Activated B cell treated with CpG ODN at 0.5 μM for 24 hours (primary cell): Measurements from ENCODE around the gene MYD88. TPM values are rescaled to one million over a fixed set of nuclear protein-coding genes. Genes with fewer than 3 reads are reported as not detected.

Experiments
- ATAC-seq: fragments of 200-7000 bp; cut with Tn5 transposase; one replicate; pipeline ENCODE4 v1.10.0; 2021; ENCODE audit warnings: low read depth, mild to moderate bottlenecking, moderate library complexity
- CTCF ChIA-PET: fragments of 350-600 bp; sonication (Branson Sonifier 250); formaldehyde crosslinking; loops from one replicate; lab custom pipeline; 2021; ENCODE audit warnings: antibody characterized with exemption; lab: Charles Lee
- POLR2A ChIA-PET: fragments of 350-600 bp; sonication (Branson Sonifier 250); formaldehyde crosslinking; loops from one replicate; lab custom pipeline; 2021; ENCODE audit warnings: antibody characterized with exemption; lab: Charles Lee
- DNase-seq: peaks from one replicate; pipeline ENCODE4 v3.0.0; 2022
- H3K27ac Mint-ChIP-seq: one replicate; pipeline ENCODE4 v1.8.0; 2020; ENCODE audit warnings: mixed read lengths
- H3K27me3 Mint-ChIP-seq: one replicate; pipeline ENCODE4 v1.8.0; 2021; ENCODE audit warnings: mixed read lengths
- H3K36me3 Mint-ChIP-seq: one replicate; pipeline ENCODE4 v1.8.0; 2021; ENCODE audit warnings: low read depth, mixed read lengths
- H3K4me1 Mint-ChIP-seq: one replicate; pipeline ENCODE4 v1.8.0; 2021; ENCODE audit warnings: mixed read lengths
- H3K4me3 Mint-ChIP-seq: one replicate; pipeline ENCODE4 v1.8.0; 2020; ENCODE audit warnings: mild to moderate bottlenecking, mixed read lengths
- H3K9me3 Mint-ChIP-seq: one replicate; pipeline ENCODE4 v1.8.0; 2020; ENCODE audit warnings: mixed read lengths
- intact Hi-C: fragments of 100-400 bp; cut with micrococcal nuclease; formaldehyde crosslinking; loops from one replicate; pipeline ENCODE4 v1.15.1; 2024
- total RNA-seq: library from RNA; stranded (reverse); gene quantifications from 2 replicates; pipeline ENCODE4 v1.2.3, GENCODE V29; 2022
- TF ChIP-seq, protein P1 (sequence below): fragments of 200-600 bp; IDR thresholded peaks from one replicate; pipeline ENCODE4 v1.8.0; 2022; ENCODE audit warnings: antibody characterized with exemption, mild to moderate bottlenecking

The MYD88 gene
- total RNA-seq, 1 donor from 2014 or later: 62.7 TPM

DNA sequence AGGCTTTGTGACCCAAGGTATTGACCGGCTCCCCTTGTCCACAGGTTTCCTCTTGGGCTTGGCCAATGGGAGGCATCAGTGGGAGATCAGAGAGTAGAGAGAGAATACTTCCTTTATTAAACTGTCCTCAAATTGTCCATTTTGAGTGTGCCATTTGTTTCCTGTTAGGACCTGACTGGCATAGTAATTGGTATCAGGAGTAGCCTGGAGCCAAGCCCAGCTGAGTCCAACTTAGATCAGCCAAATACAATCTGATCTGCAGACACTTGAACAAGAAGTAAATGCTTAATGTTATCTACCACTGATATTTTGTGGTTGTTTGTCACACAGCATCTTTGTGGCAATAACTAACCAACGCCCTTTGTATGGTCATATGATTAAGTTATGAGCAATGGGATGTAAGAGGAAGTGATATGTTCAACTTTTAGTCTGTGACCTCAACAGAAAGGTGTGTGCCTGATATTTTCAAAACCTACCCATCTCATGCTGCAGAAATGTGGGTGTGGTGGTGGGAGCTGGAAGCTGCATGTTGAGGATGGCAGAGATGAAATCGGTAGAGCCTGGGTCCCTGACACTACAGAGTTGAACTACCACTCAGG lies 13.3 kb downstream of the MYD88 start:
- Mint-ChIP-seq H3K9me3 (no peaks in the 10 kb centered on the region), H3K4me3 (no peak overlapping the region), H3K36me3 (no peaks in the 10 kb centered on the region), H3K27ac (peak overlapping the region; percentile 42), H3K4me1 (peaks cover 64% of the 10 kb centered on the region), H3K27me3 (no peaks in the 10 kb centered on the region)
- peak; percentile 20 for ATAC-seq
- ChIA-PET POLR2A (interaction anchor here (6.1 kb wide), 1 partner anchor 13 kb away, joined by 63 read pairs; the partner anchor contains the start of gene OXSR1), CTCF (no interaction called here)
- TF ChIP-seq, protein P1, sequence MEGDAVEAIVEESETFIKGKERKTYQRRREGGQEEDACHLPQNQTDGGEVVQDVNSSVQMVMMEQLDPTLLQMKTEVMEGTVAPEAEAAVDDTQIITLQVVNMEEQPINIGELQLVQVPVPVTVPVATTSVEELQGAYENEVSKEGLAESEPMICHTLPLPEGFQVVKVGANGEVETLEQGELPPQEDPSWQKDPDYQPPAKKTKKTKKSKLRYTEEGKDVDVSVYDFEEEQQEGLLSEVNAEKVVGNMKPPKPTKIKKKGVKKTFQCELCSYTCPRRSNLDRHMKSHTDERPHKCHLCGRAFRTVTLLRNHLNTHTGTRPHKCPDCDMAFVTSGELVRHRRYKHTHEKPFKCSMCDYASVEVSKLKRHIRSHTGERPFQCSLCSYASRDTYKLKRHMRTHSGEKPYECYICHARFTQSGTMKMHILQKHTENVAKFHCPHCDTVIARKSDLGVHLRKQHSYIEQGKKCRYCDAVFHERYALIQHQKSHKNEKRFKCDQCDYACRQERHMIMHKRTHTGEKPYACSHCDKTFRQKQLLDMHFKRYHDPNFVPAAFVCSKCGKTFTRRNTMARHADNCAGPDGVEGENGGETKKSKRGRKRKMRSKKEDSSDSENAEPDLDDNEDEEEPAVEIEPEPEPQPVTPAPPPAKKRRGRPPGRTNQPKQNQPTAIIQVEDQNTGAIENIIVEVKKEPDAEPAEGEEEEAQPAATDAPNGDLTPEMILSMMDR: no peak
- no peak for DNase-seq
- intact Hi-C loops: no loop called here

DNA sequence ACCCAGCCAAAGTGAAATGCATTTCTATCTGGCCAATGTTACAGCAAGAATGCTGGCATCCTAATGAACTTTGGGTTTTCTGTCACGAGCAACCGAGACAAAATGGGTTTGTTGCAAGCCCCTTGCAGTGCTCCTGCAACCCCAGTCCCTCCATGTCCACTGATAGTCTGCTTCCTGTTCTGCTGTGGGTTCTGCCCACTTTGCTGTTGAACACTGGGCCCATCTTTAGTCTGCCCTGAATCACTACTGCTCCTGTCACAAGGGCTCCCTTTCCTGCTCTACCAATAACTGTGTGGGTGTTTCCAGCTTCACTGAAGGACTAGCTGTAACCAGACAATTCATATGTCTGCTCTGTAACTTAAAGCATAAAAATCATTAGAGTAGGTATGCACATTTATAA lies 14.1 kb downstream of the MYD88 start:
- H3K27me3 Mint-ChIP-seq: no peaks in the 10 kb centered on the region
- intact Hi-C loops: no loop called here
- H3K36me3 Mint-ChIP-seq: no peaks in the 10 kb centered on the region
- TF ChIP-seq, protein P1: no peak
- DNase-seq (no peak), ATAC-seq (no peak)
- peaks cover 60% of the 10 kb centered on the region for H3K4me1 Mint-ChIP-seq
- no peaks in the 10 kb centered on the region for H3K9me3 Mint-ChIP-seq
- ChIA-PET CTCF (no interaction called here), POLR2A (interaction anchor here (0.8 to 6.1 kb wide), 3 partner anchors 12 to 16 kb away, joined by 3 to 63 read pairs (median 4); partner anchors contain the start of genes ACAA1 and OXSR1)
- H3K4me3 Mint-ChIP-seq: no peak overlapping the region
- no peak overlapping the region for H3K27ac Mint-ChIP-seq

DNA sequence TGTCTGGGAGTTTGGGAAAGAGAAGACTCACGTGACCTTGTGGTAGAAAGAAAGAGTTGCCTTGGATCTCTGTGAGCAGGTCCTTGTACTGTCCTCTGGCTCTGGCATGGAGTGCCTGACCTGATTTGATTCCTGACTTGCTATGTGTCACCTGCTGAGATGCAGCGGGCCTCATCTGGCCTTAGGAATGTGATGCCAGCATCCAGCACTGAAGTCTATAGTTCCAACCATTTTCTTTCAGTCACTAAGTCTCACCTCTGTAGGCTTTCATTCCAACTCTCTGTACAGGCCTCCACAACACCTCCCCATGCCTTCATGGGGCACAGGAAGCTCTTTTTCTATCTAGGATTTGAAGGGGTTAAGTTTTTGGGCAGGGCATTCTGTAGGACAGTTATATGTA lies 14.8 kb downstream of the MYD88 start:
- Mint-ChIP-seq H3K9me3 (no peaks in the 10 kb centered on the region), H3K4me1 (peaks cover 58% of the 10 kb centered on the region), H3K27ac (no peak overlapping the region), H3K4me3 (no peak overlapping the region), H3K36me3 (no peaks in the 10 kb centered on the region), H3K27me3 (no peaks in the 10 kb centered on the region)
- intact Hi-C loops: no loop called here
- no peak for DNase-seq
- TF ChIP-seq, protein P1: no peak
- CTCF ChIA-PET: no interaction called here
- no peak for ATAC-seq
- POLR2A ChIA-PET: interaction anchor here (0.8 to 6.1 kb wide), 3 partner anchors 11 to 16 kb away, joined by 3 to 63 read pairs (median 4); partner anchors contain the start of genes ACAA1 and OXSR1

DNA sequence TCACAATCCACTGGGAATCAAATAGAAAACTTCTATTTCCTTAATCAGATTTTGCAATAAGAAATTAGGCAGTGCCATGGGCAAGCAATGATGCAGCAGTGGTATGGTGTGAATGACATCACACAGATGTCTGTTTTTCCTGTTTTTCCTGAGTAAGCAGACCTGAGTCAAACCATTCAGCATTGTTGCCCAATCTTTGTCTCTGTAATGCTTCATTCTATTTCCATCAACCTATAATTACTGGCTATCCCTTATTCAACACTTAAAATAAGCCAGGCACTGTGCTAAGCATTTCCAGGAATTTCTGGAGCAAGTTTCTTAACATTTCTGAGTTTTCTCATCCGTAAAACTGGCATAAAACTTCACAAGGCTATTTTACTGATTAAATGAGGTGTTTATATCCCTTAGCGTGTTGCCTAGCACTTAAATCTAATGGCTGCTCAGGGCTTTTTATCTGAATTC lies 15.6 kb downstream of the MYD88 start:
- Mint-ChIP-seq H3K27ac (no peak overlapping the region), H3K36me3 (no peaks in the 10 kb centered on the region), H3K4me3 (no peak overlapping the region), H3K27me3 (no peaks in the 10 kb centered on the region), H3K4me1 (peaks cover 59% of the 10 kb centered on the region), H3K9me3 (no peaks in the 10 kb centered on the region)
- POLR2A ChIA-PET: interaction anchor here (1.3 to 6.1 kb wide), 2 partner anchors 10 to 15 kb away, joined by 3 to 63 read pairs; partner anchors contain the start of gene OXSR1
- ATAC-seq (no peak), DNase-seq (no peak)
- CTCF ChIA-PET: interaction anchor here (1.0 to 1.4 kb wide), 2 partner anchors 9 to 10 kb away, joined by 3 to 5 read pairs; no protein-coding TSS in a partner anchor
- TF ChIP-seq, protein P1: no peak
- intact Hi-C loops: loop anchor here (1.0 kb wide), 2 partner anchors 10 to 17 kb away; partner anchors contain the start of gene ACAA1

DNA sequence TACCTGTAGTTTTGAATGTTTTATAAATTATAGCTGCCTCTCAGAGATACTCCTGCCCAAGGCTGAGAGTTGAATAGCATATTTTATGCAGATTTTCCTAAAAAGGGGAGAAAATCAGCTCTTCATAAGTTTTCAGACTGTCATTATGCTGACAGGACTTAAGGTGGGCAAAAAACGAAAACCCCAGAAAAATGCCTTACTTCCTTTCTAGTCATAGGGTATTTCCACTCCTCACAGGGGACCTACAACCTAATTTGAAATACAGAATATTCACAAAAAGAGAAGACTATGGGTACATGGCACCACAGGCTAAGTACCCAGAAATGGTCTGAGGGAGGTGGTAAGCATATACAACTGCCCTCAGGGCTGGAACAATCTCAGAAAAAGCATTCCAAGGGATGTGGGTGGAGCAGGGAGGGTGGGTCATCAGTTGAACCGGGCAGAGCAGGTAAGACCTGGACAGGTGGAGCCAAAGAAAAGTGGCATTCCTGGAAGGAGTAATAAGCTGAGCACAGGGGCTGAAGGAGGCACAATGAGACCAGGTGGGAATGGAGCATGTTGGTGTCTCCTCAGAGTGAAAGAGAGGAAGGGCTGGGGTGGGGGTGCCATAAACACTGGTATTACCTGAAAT lies 16.3 kb downstream of the MYD88 start:
- POLR2A ChIA-PET: interaction anchor here (1.3 to 6.1 kb wide), 2 partner anchors 10 to 16 kb away, joined by 3 to 63 read pairs; partner anchors contain the start of gene OXSR1
- TF ChIP-seq, protein P1: no peak
- CTCF ChIA-PET: interaction anchor here (1.0 to 1.4 kb wide), 3 partner anchors 8 to 24 kb away, joined by 3 to 5 read pairs (median 3); no protein-coding TSS in a partner anchor
- H3K27me3 Mint-ChIP-seq: no peaks in the 10 kb centered on the region
- H3K27ac Mint-ChIP-seq: peak overlapping the region; percentile 72
- no peaks in the 10 kb centered on the region for H3K36me3 Mint-ChIP-seq
- H3K4me1 Mint-ChIP-seq: peaks cover 53% of the 10 kb centered on the region
- H3K9me3 Mint-ChIP-seq: no peaks in the 10 kb centered on the region
- DNase-seq (no peak), ATAC-seq (peak; percentile 61)
- H3K4me3 Mint-ChIP-seq: peak overlapping the region; percentile 12
- intact Hi-C loops: loop anchor here (1.0 kb wide), 2 partner anchors 10 to 17 kb away; partner anchors contain the start of gene ACAA1
